Progenitor cell of endocrine pancreas (in vitro differentiated cells): Measurements from ENCODE around the gene ZNF580. TPM values are rescaled to one million over a fixed set of nuclear protein-coding genes. Genes with fewer than 3 reads are reported as not detected.

Experiments
- DNase-seq: peaks from one replicate; pipeline ENCODE4 v3.0.0; 2021; ENCODE audit warnings: low spot score; ENCODE audit not compliant: unreplicated experiment
- H3K27ac Mint-ChIP-seq: 2 replicates; pipeline ENCODE4 v1.8.0; 2021; ENCODE audit warnings: mild to moderate bottlenecking, moderate library complexity, mixed read lengths
- H3K27me3 Mint-ChIP-seq: 2 replicates; pipeline ENCODE4 v1.8.0; 2021; ENCODE audit warnings: mixed read lengths
- H3K36me3 Mint-ChIP-seq: 2 replicates; pipeline ENCODE4 v1.8.0; 2022; ENCODE audit warnings: mixed read lengths; ENCODE audit not compliant: insufficient read depth
- H3K4me1 Mint-ChIP-seq: 2 replicates; pipeline ENCODE4 v1.8.0; 2021; ENCODE audit warnings: low read depth, mixed read lengths
- H3K4me3 Mint-ChIP-seq: 2 replicates; pipeline ENCODE4 v1.8.0; 2021; ENCODE audit warnings: low read depth, mild to moderate bottlenecking, moderate library complexity, mixed read lengths
- H3K9me3 Mint-ChIP-seq: 2 replicates; pipeline ENCODE4 v1.8.0; 2021; ENCODE audit warnings: low read depth, mixed read lengths
- CTCF ChIP-seq: fragments of 200-600 bp; sonication (generic); IDR thresholded peaks from one replicate; pipeline ENCODE4 v1.5.0; 2021; ENCODE audit warnings: antibody characterized with exemption, mild to moderate bottlenecking; ENCODE audit not compliant: unreplicated experiment
- total RNA-seq: library from RNA; stranded (reverse); gene quantifications from 2 replicates; pipeline ENCODE4 v1.2.1, GENCODE V29; 2021

ZNF580 gene
- total RNA-seq, 1 donor from 2014 or later: 45.9 TPM

- Mint-ChIP-seq H3K9me3 (peaks cover 2% of the 10 kb centered on the region), H3K27ac (peak within 1 kb of the TSS; percentile 100), H3K27me3 (no peaks in the 10 kb centered on the region), H3K4me3 (peak within 1 kb of the TSS; percentile 87), H3K36me3 (peaks cover 25% of the 10 kb centered on the region), H3K4me1 (peaks cover 11% of the 10 kb centered on the region)
- peak; percentile 83 for DNase-seq
- no peak for TF ChIP-seq CTCF
Measured at GRCh38 chr19:55599842-55600661, 40.8 kb upstream of the ZNF580 start, which contains the start of gene ZNF524. TSS of gene ZNF524 (plus strand) at chr19:55600288. CDS start at chr19:55602113, 1,825 bp downstream.

GRCh38 chr19:55600662-55601028 lies 40.2 kb upstream of the ZNF580 start:
- peaks cover 19% of the 10 kb centered on the region for H3K36me3 Mint-ChIP-seq
- peak overlapping the region; percentile 71 for H3K4me3 Mint-ChIP-seq
- H3K4me1 Mint-ChIP-seq: peaks cover 11% of the 10 kb centered on the region
- H3K9me3 Mint-ChIP-seq: peaks cover 2% of the 10 kb centered on the region
- TF ChIP-seq CTCF: no peak
- H3K27ac Mint-ChIP-seq: peak overlapping the region; percentile 92
- no peaks in the 10 kb centered on the region for H3K27me3 Mint-ChIP-seq
- DNase-seq: no peak

- peaks cover 14% of the 10 kb centered on the region for H3K36me3 Mint-ChIP-seq
- no peak for DNase-seq
- H3K9me3 Mint-ChIP-seq: peaks cover 2% of the 10 kb centered on the region
- no peaks in the 10 kb centered on the region for H3K27me3 Mint-ChIP-seq
- H3K27ac Mint-ChIP-seq: peak overlapping the region; percentile 92
- H3K4me3 Mint-ChIP-seq: peak overlapping the region; percentile 71
- H3K4me1 Mint-ChIP-seq: peaks cover 13% of the 10 kb centered on the region
- TF ChIP-seq CTCF: no peak
Measured at GRCh38 chr19:55601084-55601483, 39.7 kb upstream of the ZNF580 start.

- no peak overlapping the region for H3K27ac Mint-ChIP-seq
- no peak for TF ChIP-seq CTCF
- H3K36me3 Mint-ChIP-seq: peaks cover 6% of the 10 kb centered on the region
- H3K4me1 Mint-ChIP-seq: peaks cover 22% of the 10 kb centered on the region
- no peak overlapping the region for H3K4me3 Mint-ChIP-seq
- peaks cover 2% of the 10 kb centered on the region for H3K9me3 Mint-ChIP-seq
- no peak for DNase-seq
- H3K27me3 Mint-ChIP-seq: no peaks in the 10 kb centered on the region
Measured at GRCh38 chr19:55602104-55603001, 38.4 kb upstream of the ZNF580 start.

- Mint-ChIP-seq H3K9me3 (peaks cover 2% of the 10 kb centered on the region), H3K27ac (no peak overlapping the region), H3K4me1 (peaks cover 25% of the 10 kb centered on the region), H3K27me3 (no peaks in the 10 kb centered on the region), H3K36me3 (peaks cover 7% of the 10 kb centered on the region), H3K4me3 (peak overlapping the region; percentile 33)
- no peak for DNase-seq
- TF ChIP-seq CTCF: no peak
Measured at GRCh38 chr19:55603115-55603514, 37.7 kb upstream of the ZNF580 start.
